SK-N-SH treated with all-trans-retinoic acid at 6 μM for 48 hours (cell line): ENCODE data around the gene TMPRSS5.

ENCODE experiments used
- ARNTL ChIP-seq: fragments of 450-650 bp; formaldehyde crosslinking; IDR thresholded peaks from 2 replicates; pipeline ENCODE4 v1.5.0; 2020; ENCODE audit warnings: low read depth, mild to moderate bottlenecking, moderate library complexity, borderline replicate concordance
- CSDC2 ChIP-seq: fragments of 250-450 bp; sonication (Bioruptor Pico); IDR thresholded peaks from 2 replicates; pipeline ENCODE4 v1.5.0; 2020; ENCODE audit warnings: mild to moderate bottlenecking, moderate library complexity
- ESRRG ChIP-seq: fragments of 250-450 bp; sonication (Bioruptor Pico); IDR thresholded peaks from 2 replicates; pipeline ENCODE4 v1.6.1; 2021; ENCODE audit warnings: mild to moderate bottlenecking
- ISL1 ChIP-seq: fragments of 250-450 bp; sonication (Bioruptor Pico); IDR thresholded peaks from 2 replicates; pipeline ENCODE4 v2.1.2; 2022; ENCODE audit warnings: mild to moderate bottlenecking, moderate library complexity
- RARB ChIP-seq: fragments of 250-450 bp; sonication (Bioruptor Pico); IDR thresholded peaks from 2 replicates; pipeline ENCODE4 v1.8.0; 2021; ENCODE audit warnings: mild to moderate bottlenecking, moderate library complexity
- TSHZ2 ChIP-seq: fragments of 250-450 bp; sonication (Bioruptor Pico); IDR thresholded peaks from 2 replicates; pipeline ENCODE4 v1.5.0; 2020; ENCODE audit warnings: mild to moderate bottlenecking, moderate library complexity
- ZFP3 ChIP-seq: fragments of 250-450 bp; sonication (Bioruptor Pico); IDR thresholded peaks from 2 replicates; pipeline ENCODE4 v1.5.0; 2020; ENCODE audit warnings: mild to moderate bottlenecking, moderate library complexity
- ZFP30 ChIP-seq: fragments of 450-650 bp; formaldehyde crosslinking; IDR thresholded peaks from 2 replicates; pipeline ENCODE4 v1.5.0; 2022; ENCODE audit warnings: mild to moderate bottlenecking, moderate library complexity
- TF ChIP-seq, protein P1 (sequence below): fragments of 250-450 bp; sonication (Bioruptor Pico); IDR thresholded peaks from 2 replicates; pipeline ENCODE4 v1.8.0; 2020; ENCODE audit warnings: mild to moderate bottlenecking, moderate library complexity, borderline replicate concordance

DNA sequence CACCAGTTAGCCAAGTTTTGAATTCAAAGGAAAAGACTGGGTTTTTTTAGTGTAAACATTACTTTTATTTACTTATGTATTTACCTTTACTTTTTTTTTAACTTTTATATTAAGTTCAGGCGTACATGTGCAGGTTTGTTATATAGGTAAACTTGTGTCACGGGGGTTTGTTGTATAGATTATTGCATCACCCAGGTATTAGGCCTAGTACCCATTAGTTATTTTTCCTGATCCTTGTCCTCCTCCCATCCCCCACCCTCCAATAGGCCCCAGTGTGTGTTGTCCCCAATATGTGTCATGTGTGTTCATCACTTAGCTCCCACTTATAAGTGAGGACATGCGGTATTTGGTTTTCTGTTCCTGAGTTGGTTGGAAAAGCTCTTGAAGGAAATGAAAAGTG lies 46.8 kb upstream of the TMPRSS5 start:
- TF ChIP-seq ZFP3 (CRISPR knock-in tag) (no peak), ZFP30 (CRISPR knock-in tag) (no peak), RARB (CRISPR knock-in tag) (no peak), ESRRG (no peak), ARNTL (no peak), ISL1 (CRISPR knock-in tag) (no peak), TSHZ2 (CRISPR knock-in tag) (no peak), CSDC2 (CRISPR knock-in tag) (no peak)
- TF ChIP-seq, protein P1, sequence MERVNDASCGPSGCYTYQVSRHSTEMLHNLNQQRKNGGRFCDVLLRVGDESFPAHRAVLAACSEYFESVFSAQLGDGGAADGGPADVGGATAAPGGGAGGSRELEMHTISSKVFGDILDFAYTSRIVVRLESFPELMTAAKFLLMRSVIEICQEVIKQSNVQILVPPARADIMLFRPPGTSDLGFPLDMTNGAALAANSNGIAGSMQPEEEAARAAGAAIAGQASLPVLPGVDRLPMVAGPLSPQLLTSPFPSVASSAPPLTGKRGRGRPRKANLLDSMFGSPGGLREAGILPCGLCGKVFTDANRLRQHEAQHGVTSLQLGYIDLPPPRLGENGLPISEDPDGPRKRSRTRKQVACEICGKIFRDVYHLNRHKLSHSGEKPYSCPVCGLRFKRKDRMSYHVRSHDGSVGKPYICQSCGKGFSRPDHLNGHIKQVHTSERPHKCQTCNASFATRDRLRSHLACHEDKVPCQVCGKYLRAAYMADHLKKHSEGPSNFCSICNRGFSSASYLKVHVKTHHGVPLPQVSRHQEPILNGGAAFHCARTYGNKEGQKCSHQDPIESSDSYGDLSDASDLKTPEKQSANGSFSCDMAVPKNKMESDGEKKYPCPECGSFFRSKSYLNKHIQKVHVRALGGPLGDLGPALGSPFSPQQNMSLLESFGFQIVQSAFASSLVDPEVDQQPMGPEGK (CRISPR knock-in tag): no peak
